ENCODE measurements around the gene ERO1A.

ERO1A gene

GRCh38 chr14:52602131-52602530, 93.2 kb downstream of the ERO1A start:
- no peak for DNase-seq (ENCODE audit: low read depth in 2 of 2)

- DNase-seq (ENCODE audit: low read depth in 2 of 2) = no peak
Observed at GRCh38 chr14:52599974-52600373, 95.4 kb downstream of the ERO1A start.

GRCh38 chr14:52598568-52598967, 96.8 kb downstream of the ERO1A start:
- no peak for DNase-seq (ENCODE audit: low read depth in 2 of 2)

- DNase-seq (ENCODE audit: low read depth in 2 of 2) = no peak
Observed at GRCh38 chr14:52596861-52597260, 98.5 kb downstream of the ERO1A start.

GRCh38 chr14:52596320-52596719, 99.0 kb downstream of the ERO1A start:
- no peak for DNase-seq (ENCODE audit: low read depth in 2 of 2)

GRCh38 chr14:52590318-52590717, 105.0 kb downstream of the ERO1A start:
- no peak for DNase-seq (ENCODE audit: low read depth in 2 of 2)
